Stimulated activated naive CD4-positive, alpha-beta T cell (primary cell): Measurements from ENCODE around the gene CROCC2.

Experiments used
- DNase-seq, 6 experiments: peaks; one replicate each; lab custom pipeline; 2025; lab: John Stamatoyannopoulos, UW

CROCC2 gene

DNA sequence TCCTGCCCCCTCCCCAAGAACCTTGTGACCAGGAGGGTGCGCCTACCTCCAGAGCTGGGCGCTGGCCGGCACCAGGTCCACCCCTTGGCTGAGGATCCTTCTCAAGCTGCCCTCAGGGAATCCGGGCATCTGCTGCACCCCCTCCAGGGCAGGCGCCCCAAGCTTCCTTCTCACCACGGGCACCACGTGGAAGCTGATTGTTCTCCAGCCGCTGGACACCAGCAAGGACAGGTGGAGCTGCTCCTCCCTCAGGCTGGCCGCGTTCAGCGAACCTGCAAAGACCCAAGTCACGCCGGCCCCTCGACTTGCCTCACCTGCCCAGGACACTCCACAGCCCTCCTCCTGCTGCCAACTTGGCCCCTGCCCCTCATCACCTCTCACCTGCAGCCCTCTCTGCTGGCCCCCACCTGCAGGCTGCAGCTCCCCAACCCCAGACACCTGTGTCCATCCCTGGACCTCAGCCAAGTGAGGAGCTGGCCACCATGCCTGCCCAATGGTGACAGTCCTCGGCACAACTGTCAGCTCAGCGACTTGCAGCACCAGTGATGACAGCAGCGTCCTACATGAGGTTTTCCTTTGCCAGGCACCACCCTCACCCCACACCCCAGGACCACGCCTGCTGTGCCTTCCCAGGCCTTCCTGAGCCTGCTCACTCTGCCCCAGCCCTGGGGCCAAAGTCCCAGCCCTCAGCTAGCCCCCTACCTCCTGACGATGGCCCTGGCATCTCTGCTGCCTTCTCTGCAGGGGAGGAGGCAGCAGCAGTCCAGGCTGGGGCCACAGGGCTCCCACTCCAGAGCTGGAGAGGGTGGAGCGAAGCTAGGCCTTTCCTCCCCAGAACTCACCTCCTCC is 14.4 kb upstream of the CROCC2 start:
- no peak for DNase-seq

DNA sequence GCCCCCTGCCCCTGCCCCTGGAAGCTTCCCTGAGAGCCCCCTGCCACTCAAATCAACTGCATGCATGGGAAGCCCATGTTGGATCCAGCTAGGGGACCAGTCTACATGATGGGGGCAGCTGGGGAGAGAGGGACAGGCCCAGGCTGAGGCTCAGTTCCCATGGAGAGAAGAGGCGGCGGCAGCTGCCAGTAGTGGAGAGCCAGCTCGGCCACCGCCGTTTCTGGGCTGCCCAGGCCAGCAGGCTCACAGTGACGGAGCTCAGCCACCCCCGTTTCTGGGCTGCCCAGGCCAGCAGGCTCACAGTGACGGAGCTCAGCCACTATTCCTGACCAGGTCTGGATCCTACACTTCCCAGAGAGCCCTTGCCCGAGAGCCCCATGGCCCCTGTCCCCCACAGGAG is 13.8 kb upstream of the CROCC2 start:
- no peak for DNase-seq

DNA sequence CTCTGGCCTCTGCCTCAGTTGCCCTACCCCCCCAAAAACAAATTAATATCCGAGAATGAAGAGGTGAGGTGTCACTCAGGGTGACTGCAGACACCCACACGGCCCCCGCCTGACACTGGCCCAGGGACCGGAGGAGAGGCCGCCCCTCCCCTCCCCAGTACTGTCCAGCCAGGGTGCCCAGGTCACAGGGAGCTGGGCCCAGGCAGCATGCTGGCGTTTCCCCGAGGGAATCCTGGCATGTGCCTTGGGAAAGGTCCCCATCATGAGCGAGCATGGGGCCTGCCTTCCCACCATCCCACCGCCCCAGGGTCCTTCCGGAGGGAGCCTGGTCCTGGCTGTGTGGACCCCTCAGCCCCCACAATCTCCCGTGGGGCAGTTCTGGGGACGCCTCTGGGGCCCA is 13.2 kb upstream of the CROCC2 start:
- DNase-seq, result no peak

DNA sequence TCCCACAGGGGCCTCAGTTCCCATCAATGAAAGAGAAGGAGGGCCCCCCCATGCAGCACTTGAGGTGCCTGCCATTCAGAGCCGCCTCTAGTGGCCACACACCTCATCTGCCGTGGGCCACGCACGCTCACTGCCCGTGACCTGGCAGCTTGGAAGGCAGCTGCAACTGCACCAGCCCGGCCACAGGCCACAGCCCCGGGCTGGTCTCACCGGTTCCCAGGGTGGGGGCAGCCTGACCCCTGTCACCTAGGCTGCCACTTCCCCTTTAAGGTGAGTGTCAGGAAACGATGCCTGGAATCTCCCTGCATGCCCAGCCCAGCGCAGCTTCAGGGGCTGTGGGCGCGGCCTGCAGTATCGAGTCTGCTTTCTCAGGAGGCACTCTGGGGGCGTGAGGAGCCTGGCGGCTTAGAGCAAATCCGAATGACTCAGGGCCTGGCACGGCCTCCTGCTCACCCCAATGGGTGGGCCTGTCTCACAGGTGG is 12.7 kb upstream of the CROCC2 start:
- no peak for DNase-seq

DNA sequence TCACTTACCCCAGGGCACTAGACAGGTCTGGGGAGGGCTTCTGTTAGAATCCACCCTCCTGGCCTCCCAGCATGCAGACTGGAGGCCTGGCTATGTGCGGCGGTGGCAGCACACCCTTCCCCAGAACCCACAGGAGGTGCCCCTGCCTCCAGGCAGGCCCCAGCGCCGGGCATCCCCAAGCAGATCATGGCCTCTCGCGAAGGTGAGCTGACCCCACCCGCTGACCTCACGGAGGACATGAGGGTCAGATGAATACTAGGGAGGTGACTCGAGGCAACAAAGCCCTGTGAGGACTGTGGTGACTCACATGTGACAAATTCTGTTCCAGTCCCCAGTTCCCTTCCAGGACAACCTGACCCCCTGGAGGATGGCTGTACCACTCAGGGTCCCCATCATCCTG is 12.1 kb upstream of the CROCC2 start:
- no peak for DNase-seq

DNA sequence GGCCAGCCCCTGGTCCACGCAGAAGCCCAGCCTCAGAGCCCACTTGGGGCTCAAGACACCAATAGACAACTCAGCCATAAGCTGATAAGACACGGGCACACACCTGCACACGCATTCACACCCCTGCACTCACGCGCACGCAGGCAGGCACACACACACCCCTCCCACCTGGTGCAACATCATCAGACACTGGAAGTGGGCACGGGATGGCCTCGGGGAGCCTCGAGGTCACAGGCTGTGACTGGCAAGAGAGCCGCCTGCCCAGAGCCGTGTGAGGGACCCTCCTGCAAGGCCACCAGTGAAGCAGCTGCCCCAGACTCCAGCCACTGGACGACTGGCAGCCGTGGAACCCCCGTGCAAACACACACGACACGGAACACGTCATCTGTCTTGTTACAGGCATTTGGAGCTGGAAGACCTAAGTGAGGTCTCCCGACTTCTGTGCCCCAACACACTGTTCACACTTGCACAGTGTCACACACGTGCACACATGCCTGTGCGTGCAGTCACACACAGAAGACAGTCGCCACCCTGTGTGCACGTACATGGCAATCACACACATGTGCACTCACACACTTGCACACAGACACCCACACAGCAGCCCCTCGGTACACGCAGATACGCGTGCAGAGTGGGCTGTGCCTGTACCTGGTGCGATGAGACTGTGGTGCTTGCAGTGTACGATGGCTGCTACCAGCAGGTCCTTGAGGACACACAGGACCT is 11.1 kb upstream of the CROCC2 start:
- DNase-seq, result no peak

DNA sequence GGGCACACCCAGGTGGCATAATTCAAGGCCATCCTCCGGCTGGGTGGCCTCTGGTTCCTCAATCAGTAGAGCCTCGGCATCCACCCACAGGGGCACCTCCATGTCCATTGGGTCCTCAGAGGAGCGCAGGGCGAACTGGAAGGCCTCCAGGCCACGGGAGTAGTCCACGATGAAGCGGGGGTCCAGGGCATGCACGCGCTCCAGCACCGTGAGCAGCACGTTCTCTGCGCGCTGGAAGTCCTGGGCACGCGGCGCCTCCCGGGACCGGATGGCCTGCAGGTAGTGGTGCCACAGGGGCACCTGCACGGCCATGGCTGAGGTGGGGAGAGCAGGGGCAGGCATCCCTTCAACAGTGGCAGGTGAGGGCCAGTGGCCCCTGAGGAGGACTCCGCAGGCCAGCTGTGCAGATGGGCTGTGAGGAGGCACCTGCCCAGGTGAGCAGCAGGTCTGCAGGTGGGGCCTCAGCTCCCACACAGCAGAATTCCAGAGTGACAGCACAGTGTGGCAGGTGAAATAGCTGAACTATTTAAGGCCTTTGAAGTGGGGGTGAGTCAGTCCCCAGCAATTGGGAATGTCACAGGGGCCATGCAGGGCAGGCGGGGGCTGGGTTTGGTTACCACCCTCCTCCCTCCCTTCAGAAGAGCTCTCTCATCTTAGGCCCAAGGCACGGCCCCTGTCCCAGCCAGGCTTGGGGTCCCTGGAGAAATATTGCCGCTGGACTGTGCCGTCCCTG is 10.3 kb upstream of the CROCC2 start, which contains the start of gene MAB21L4:
MAB21L4 (minus strand) TSS at position 501 of the 733 bp plus-strand sequence; CDS start at position 342, 159 bp downstream.
- DNase-seq, result no peak

DNA sequence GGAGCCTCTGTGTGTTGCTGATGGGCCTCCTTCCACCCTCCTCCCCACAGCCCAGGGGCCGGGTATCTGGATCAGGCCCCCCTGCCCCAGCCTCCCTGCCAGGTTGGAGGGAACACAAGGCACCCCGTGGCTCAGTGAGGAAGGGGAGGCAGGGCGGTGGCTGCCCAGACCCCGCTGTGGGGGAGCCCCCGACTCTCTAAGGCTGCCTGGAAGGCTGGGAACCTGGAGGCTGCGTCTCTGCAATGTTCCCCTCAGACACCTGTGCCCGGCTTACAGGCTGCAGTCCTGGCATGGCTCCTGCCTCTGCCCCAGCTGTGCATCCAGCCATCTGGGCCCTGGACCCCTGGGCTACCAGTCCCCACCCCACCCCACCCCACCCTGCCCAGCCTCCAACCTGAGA is 9.7 kb upstream of the CROCC2 start:
- DNase-seq, result no peak

DNA sequence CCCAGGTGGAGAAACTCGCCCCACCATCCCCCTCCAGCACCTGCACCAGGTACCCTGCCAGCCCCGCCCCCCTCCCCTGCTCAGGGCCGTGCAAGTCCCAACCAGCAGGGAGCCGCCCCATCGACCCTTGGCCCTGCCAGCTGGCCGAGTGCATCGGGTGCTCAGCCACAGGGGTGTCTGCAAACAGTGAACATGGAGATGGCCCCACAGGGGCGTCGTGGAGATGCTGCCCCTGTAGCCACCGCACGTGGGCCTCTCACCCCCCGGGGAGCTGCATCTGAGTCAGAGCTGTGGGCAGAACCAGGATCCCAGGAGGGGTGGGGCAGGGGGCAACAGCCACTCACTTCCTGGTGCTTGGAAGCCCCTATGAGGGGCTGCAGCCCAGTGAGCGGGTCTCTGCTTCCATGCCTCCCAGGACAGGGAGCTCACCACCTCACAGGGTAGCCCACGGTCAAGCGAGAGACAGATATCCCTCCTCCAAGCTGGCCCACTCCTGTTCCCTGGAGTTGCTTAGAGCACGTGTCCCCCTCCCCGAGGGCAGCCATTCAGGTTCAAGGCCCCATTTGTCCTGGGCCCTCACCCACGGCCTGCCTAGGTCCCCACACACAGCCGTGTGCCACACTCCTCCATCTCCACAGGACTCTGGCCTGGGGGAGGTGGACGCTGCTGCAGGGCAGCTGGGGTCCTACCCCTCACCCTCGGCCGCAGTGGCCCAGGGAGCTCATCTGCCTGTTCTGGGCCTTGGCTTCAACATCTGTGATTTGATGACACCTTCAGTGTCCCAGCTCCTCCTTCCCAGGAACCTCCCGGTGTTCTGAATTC is 9.1 kb upstream of the CROCC2 start:
- no peak for DNase-seq

DNA sequence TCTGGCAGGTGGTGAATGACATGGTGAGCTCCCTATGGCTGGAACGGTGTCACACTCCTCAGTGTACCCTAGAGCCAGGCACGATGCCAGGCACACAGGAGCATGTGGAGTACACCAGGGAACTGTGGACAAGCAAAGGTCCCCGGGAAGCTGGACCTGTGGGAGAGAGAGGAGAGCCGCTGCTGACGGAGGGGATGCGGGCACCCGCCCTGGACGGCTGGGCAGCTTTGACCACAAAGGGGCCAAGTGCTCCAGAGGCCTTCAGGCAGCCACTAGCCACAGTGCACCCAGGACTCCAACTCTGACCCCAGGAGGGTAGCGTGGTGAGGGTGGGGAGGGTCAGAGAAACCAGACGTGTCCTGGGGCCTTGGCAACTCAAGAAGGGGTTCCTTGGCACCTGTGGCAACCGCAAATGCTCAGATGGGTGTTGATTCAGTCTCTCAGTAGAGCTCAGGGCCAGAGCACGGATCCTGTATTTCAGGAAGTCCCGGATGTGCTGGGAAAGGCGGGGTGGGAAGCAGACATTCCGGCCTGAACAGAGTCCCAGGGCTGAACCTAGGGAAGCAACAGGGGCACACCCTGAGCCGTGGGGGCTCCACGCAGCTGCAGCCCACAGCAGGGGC is 7.9 kb upstream of the CROCC2 start:
- DNase-seq, result no peak

DNA sequence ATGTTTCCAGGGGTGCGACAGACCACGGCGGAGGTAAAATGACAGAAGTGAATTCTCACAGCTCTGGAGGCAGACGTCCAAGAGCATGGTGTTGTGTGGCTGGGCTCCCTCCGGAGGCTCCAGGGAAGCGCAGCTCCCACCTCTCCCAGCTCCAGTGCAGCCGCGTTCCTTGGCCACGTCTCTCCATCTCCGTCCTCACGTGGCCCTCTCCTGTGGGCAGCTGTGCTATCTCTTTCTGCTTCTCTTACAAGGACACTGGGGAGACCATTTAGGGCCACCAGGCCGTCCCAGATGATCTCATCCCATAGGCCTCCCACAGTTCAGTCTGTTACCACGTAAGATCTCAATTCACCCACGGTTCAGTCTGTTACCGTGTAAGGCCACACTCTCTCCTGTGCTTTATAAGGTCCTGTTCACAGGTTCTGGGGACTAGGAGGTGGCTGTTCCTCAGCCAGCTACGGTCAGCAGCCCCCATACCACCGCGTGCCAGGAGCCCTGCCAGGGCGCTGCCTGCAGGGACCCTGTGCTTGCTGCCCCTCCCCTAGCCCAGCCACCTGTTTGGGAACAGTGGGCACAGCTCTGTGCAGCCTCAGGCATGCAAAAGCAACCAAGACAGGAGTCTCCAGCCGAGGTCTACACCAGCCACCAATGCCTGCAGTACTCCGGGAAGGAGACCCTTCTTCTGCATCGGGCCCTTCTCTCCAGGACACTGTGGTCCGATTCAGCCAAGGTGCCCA is 7.2 kb upstream of the CROCC2 start:
- DNase-seq, result no peak

DNA sequence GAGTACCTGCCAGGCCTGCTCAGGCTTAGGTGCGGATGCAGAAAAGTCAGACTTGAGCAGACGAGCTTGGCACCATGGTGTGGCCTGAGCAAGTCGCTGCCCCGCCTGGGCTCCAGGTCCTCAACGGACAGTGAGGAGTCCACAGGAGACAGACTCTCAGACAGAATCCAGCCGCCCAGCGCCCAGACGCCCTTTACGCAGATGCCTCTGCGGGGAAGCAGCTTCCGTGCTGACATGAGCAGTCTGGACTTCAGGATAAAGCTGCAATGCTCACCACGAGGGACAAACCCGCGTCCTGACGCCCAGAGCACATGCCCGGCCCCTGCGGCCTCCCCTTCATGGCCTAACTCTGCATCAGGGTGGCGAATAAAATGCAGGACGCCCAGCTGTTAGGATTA is 6.7 kb upstream of the CROCC2 start:
- DNase-seq, result no peak

DNA sequence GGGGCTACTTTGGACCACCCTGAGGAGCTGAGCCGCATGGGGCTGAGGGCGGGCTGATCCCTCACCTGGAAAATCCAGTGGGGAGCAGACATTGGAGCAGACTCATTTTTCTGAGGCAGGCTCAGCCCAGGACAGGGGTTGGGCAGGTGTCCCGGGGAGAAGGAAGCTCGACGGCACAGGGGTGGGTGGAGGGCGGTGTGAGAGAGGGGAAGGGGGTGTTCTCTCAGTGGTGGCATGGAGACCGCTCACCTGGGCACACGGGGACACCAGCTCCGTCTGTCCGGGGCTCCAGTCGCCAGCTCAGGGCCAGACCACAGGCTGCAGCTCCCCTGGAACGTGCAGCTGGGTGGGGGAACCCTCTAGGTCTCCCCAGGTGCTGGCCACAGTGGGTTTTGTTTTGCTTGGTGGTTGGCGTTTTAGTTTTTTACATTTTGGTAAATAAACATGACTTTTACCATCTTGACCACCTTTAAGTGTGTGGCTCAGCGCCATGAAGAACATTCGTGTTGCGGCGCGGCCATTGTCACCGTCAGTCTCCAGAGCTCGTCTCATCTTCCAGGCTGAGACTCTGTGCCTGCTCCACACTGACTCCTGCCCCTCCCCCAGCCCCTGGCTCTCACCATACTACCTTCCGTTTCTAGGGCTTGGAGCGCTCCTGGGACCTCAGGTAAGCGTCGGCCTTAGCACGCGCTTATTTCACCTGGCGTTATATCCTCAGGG is 5.8 kb upstream of the CROCC2 start:
- no peak for DNase-seq

DNA sequence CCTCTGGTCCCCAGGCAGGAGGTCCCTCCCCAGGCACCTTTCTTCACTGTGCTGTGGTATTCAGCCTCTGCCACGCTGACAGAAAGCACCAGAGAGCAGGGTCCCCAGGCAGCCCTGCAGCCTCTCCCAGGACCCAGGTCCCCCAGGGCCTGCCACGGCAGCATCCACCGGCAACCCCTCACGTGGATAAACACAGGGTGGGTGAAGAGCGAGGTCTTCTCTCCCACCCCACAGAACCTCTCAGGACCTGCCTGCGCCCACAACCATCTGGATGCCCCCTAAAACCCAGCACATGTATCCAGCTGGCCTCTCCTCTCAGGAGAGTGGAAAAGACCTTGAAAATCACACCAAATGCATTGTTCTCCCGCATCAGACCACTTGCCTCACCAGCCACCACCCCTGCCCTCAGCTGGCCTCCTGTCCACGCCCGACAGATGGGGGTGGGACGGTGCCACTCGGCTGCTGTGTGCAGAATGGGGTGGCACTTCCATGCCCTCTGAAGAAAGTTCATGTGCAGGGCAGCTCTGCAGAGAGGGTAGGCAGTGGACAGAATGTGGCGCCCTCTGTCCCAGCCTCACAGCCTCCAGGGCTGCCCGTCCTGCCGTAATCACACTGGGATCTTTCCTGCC is 4.0 kb upstream of the CROCC2 start:
- no peak for DNase-seq

DNA sequence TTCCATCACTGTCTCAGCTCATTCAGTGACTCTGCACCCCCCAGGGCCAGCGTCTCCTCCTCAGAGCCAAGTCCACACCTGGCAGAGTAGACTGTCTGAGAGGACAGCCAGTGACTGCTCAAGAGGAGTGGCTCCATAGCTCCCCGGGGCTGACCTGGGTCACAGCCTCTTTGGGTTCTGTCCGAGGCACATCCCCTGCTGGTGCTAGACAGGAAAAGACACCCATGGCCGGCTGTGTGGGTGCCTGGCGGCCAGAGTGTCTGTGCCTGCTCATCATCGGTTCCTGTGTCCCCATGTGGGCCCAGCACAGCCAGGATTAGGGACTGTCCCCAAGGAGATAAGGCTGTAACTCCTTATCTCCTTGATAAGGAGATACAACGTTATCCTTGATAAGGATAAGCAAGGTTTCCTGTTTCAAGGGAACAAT is 3.5 kb upstream of the CROCC2 start:
- DNase-seq, result no peak

DNA sequence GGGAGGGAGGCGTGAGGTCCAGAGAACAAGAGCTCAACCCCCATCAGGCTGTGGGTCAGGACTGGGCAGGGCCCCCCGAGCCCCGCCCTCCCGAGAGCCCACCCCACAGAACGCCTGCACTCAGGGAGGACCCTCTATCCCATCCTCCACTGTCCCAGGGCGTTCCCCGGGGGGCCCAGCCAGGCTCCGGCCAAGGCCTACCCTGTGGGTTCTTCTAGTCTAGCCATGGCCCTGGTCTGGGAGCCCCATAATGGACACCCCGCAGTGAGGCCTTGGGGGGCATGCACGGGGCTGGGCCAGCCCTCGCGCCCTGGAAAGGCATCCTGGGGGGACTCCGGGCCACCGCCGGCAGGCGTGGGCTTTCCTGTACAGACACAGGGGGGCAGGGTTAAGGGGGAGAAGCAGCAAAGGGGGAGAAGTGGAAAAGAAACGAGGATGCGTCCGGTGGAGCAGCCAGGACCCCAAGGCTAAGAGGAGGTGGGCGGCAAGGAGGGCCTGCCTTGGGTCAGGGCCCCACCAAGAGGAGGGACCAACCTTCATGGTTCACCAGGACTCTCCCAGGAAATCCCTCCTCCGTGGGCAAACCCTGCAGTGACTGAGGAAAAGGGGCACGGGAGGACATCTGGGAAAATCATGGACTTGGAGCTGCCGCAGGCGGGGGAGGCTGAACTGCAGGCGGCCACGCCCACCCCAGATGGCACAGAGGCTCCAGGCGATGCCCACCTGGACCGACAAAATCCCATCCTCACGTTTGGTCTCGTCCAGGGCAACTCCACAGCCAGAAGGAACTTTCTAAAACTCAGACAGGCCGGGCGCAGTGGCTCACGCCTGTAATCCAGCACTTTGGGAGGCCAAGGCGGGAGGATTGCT is 2.7 kb upstream of the CROCC2 start:
- DNase-seq, result no peak

DNA sequence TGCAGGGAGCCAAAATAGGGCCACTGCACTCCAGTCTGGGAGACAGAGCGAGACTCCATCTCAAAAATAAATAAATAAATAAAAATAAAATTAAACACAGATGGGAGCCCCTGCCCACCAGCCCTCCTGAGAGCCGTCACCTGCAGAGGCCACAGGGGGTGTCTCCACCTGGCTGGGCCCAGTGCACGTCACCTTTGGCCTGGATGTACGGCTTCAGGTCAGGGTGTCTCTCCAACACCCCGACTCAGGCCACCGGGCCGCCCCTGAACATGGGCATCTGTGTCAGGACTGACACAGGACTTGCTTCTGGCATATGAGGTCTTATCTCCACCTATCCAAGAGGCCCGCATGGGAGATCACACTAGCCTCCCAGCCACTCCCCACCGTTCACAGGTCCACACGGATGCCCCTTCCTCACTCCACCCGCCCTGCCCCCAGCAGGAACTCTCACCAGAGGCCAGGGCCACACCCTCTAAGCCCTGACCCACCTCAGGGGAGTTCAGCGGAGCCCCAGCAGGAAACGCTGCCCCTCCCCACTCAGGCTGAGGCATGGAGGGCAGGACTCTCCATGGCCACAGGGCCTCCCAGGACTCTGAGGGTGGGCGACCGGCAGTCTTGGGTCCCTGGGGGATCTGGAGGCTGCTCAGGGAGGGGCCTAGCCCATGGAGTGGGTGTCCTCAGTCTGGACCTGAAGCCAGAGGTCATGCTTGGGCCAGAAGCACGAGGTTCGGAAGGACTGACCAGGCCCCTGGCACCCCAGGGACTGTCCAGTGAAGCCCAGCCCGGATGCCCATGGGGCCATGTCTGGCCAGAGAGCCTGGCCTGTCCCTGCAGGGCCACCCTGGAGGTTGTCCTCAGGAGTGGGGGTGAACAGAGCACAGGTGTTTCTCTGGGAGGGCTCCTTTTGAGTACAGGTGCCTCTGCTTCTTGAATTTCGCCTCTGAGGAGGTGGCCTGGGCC is 1.6 kb upstream of the CROCC2 start:
- DNase-seq, result no peak
